GM21723 (cell line): ENCODE results near the gene CHI3L2.

Source experiments
- ATAC-seq: cut with Tn5 transposase; IDR thresholded peaks from one replicate; pipeline ENCODE4 v1.9.1; 2021; ENCODE audit warnings: mild to moderate bottlenecking, moderate library complexity; ENCODE audit not compliant: unreplicated experiment

CHI3L2 gene, protein sequence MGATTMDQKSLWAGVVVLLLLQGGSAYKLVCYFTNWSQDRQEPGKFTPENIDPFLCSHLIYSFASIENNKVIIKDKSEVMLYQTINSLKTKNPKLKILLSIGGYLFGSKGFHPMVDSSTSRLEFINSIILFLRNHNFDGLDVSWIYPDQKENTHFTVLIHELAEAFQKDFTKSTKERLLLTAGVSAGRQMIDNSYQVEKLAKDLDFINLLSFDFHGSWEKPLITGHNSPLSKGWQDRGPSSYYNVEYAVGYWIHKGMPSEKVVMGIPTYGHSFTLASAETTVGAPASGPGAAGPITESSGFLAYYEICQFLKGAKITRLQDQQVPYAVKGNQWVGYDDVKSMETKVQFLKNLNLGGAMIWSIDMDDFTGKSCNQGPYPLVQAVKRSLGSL

DNA sequence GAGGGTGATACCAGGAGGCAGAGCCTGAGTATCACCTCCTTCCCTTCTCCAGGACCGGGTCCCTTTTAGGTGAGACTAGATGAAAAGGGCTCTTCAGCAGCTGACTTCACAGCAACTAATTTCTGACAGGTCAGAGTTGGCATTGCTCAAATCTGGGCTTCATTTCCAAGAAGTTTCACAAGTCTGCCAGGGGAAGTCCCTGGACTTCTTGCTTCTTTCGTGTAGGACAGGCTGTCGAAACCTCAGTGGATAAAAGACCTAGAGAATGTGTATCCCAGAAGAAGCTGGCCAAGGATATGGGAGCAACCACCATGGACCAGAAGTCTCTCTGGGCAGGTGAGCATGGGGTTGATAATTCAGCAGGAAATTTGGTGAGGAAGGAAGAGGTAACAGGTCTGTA lies at the start of gene CHI3L2:
Gene CHI3L2 (plus strand): TSS at position 280 of the 400 bp plus-strand sequence. CDS start 17 bp downstream, at position 297.
- ATAC-seq, result no peak

DNA sequence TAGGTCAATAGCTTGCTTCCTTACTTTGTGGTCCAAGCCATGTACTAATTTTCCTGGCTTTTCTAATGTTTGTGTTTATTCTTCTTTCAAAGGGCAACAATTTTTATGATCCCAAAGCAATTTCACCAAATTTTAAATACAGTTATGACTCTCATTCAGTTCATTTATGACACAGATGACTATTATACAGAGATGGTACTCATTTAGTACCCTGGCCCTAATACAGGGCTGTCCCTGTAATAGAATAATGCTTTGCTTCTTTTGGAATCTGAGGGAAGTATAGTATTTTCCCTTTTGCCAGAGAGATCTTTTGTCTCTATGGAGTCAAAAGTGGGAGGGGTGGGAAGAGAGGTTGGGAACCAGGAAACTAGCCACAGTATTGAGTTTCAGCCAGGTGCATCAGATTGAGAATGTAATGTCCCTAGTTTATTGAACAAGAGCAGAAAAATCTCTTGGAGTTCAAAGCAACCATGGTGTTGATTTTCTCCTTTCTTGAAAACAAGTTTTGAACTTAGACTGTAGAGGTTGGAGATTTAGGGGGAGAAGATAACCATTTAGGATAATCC lies 47.5 kb upstream of the CHI3L2 start:
- ATAC-seq, result no peak

DNA sequence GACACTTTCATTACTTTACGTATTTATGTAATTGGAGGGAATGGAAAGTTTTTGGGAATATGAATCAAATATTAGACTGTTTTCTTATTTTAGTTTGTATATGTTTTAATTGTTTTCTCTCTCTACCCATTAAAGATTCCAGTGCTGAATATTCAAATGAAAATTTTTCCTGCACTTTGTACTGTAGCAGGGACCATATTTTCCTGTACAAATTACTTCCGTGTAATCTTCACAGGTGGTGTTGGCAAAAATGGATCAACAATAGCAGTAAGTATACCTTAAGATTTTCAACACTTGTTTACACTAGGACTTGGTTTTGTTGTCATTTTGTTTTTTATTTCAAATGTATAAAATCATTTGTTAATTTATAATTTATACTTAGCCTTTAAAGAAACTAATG lies 45.5 kb upstream of the CHI3L2 start:
- no peak for ATAC-seq

DNA sequence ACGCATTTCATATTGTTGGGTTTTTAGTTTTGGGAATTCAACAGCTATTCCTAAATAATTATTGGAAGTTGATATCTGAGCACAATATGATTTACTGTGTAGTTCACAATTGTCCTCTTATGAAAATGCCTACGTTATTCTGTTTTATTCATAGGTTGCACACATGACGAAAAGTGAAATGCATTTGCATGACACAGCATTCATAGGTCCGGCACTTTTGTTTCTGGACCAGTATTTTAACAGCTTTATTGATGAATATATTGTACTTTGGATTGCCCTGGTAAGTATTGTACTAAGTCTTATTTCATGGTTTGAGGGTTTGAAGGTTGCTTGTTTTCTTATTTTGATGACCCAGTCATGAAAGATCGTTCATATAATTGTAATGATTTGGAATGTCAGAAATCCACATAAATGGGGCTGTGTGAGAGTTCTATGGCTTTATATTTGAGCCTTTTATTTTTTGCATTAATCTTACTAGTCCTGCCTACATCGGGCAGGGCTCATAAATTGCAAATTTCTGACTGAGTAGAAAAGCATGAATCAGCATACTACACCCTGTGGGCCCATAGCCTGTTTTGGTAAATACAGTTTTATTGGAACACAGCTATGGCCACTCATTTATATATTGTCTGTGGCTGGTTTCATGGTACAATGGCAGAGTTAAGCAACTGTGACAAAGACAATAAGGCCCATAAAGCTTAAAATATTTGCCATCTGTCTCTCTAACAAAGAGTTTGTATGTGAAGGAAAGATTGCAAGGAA lies 44.0 kb upstream of the CHI3L2 start:
- no peak for ATAC-seq

DNA sequence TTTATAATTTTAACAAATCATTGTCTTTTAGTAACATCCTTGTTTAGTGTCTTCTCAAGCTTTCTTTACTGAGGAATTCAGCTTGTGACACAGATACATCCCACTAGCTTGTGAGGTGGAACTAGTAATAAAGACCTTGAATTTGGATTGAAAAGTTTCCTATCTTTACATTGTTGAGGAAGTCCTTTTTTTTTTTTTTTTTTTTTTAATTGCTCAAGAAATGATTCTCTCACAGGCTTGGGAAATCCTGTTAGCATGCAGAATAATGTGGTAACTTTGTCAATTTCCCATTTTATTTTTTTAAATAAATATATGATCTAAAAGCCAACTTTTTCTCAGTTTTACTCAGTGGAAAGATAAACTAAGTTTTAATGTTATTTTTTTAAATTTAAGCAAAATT lies 42.9 kb upstream of the CHI3L2 start:
- no peak for ATAC-seq

DNA sequence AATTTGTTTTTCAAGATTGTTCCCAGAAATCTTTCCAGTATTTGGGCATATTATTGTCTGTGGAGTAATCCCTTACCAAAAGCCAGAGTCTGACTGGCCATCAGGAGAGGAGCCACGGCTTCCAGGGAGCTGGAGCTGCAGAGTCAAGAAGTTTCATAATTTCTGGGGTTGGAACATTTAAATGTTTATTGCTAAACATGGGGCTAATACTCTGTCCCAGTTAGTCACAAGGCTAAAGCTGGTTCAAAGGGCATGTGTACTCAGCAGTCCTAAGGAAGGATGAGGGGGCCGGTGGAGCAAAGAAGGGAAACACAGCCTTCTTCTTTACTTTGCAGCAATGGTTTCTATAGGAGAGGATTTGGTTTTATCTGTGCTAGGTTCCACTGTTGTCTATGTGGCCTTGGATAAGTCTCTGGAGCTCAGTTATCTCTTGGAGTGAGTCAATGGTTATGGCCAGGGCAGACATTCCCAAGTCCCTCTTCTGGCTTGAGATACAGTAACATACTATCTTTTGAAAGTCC lies 36.5 kb upstream of the CHI3L2 start:
- ATAC-seq, result no peak

DNA sequence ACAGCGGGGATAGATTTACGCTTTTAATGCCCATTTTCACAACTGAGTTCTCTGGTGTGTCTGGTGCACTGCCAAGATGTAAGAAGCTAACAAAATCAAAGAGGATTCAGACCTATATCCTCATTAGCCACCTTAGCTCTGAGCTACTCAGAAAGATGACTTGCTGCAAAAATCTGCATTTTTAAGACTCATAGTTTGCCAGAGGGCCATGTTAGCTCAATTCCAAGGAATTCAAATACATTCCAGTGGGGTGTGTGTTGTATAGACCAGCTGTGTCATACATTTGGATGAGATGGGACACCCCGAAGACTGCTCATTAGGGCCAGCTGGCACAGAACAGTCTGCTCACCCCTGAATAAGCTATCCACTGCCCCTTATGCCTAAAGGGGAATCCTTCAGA lies 36.0 kb upstream of the CHI3L2 start:
- no peak for ATAC-seq

DNA sequence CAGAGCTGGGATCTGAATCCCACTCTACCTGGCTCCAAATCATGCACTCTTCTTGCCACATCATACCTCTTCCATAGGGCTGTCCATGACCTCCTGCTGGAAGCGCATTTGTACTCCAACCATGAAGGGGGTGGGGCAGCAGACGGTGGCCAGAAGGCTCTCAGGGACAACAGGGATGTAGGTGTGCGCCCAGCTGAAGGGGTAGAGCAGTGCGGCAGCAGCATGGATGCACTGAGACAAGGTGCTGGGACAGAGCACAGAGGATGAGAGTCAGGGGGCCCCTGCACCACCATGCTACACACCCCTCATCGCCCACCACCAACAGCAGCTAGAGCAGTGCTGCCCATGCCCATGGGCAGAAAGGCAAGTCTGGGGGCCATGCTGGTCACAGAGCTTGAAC lies 35.4 kb upstream of the CHI3L2 start:
- no peak for ATAC-seq

DNA sequence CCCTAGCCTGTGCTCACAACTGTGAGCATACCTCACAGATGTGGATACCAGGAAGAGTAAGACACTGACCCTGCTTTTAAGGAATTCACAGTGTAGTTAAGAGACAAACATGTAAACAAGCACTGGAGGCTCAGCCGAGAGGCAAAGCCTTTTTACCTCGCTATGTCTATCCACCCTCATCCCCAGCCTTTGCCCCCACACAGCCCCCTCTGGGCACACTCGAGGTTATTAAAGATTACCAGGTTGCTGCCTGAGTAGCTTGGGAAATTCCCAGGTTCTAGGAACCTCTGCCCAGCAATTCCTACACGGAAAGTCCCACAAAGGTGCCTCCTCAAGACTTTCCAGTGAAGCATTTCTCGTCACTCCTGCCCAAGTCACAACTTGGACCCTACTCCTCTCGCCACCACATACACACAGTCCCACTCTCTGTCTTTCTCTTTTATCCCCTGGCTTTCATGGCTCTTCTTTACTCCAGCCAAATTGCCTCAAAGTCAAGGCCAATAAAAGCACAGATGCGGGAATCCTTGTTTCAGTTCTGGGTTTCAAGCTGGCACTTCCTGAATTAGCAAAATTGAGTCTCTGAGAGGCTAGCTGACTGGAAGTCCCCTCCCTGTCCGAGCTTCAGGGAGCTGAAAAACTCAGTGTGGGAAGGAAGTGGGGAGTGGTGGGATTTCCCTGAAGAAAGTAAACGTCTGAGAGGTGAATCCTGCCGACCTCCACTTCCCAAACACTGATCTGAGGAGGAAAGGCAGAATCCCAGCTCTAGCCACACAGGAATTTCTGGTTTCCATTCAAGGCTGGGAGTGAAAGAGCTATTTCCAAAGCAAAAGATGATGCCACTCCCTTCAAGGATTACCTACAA lies 34.6 kb upstream of the CHI3L2 start:
- ATAC-seq, result no peak

DNA sequence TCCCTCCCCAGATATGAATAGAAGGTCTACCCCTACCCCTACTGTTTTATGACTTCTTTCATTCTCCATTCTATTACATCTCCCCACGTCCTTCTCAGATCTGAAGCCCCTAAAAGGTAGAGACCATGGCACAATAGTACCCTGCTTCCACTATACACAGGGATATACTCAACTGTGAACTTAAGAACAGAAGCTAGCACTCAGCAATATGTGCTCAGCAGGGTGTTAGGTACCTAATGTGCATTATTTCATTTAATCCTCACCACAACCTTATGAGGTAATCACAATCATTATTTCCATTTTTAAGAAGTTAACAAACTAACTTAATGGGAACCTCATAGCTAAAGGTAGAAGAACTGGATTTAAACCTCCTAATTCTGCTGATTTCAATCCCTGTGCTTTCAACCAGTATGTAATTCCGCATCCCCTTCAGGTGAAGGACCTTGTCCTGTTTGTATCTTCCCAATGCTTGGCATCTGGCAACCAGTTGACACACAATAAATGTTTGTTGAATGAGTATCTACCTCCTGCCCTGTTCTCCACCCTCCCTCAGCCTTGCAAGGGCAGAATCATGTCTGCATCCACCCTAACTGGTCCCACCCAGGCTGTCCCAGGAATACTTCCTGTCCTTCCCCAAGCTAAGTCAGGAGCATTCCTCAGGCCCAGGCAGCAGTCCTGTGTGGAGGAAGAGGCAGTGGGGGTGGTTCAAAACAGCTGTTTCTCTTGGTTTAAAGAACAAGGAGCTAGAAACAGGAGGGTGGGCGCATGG lies 33.6 kb upstream of the CHI3L2 start:
- ATAC-seq, result no peak

DNA sequence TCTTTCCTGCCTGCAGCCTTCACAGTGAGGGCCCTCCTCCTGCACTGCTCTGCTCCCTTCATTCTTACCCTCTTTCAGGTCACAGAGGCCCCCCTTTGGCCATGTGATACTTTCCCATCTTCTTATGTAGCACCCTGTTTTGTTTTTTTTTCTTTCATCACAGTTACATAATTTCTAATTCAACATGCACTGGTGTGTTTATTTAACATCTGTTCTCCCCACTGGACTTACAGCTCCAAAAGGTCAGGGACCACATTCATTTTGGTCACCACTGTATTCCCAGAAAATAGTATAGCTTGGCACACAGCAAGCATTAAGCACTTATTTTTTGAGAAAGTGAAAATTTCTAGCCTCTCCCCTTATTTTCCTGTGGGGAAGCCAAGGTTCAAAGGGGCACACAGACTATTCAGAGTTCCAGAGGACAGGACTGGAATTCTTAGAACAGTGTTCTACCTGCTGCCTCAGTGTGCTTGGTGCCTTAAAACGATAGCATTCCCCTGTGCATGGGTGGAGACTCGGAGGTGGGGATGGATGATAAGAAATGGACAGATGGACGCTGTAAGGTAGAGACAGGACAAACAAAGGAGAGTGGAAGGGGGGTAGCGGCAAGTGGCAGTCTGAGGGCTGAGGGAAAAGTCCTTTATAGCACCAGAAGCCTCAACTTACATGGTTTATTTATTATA lies 32.4 kb upstream of the CHI3L2 start:
- no peak for ATAC-seq

DNA sequence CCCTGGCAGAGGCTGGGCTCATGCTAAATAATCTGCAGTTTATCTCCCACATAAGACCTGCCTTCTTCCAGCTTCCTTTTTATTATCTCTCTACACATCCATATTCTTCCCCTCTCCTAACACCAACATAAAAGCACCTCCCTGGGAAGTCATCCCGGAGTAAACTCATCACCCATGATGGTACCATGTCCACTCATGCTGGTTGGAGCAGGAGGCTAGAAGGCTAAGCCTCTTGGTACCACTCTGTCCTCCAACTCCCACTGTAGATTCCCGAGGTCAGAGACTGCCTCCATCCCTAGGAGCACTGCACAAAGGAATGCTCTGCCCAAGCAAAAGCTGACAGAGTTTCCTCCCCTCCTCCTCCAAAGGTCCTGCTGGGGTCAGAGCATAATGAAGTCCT lies 31.3 kb upstream of the CHI3L2 start:
- no peak for ATAC-seq

DNA sequence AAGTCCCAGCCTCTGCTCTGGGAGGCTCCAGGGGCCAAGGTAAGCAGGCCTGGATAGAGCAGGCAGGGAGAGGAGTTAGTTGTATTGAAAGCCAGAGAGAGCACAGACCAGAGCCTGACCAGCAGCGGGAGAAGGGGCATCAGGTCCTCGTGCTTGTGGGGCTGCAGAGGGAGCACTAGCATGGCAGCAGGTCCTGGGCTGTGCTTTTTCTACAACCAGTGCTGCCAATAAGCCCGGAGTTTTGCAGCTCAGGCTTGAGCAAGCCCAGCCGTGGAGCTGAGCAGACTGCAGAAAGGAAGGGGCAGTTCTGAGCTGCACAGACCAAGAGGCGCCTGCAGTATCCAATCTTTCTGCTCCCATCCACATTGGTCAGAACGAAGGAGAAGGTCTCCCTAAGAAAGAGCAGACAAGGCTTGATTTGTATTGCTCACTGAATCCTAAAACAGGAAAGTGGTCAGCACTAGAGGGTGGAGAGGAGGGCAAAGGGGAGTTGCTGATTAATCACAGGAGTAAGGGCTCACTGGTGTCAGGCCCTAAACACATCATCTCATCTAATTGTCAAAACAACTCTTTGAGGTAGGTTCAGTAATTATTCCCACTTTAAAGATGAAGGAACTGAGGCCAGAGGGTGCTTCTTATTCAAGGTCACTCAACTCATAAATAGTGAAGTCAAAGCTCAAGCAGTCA lies 29.8 kb upstream of the CHI3L2 start:
- no peak for ATAC-seq

DNA sequence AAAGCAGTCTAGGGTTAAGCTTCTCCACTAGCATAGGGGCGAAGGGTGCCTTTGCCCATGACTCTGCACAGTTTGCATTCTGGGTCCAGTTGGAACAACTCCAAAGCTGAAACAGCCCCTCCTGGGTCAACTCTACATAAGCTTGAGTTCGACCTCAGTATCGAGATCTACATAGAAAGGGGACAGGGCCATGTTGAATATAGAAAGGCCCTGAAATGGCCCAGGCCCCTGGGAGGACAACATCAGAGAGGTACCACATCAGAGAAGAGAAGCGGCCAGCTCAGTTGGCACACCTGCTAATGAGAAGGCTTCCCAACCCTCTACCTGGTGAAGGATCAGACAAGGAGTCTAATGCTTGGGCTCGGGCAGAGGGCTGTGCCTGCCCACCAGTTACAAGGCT lies 28.7 kb upstream of the CHI3L2 start:
- no peak for ATAC-seq

DNA sequence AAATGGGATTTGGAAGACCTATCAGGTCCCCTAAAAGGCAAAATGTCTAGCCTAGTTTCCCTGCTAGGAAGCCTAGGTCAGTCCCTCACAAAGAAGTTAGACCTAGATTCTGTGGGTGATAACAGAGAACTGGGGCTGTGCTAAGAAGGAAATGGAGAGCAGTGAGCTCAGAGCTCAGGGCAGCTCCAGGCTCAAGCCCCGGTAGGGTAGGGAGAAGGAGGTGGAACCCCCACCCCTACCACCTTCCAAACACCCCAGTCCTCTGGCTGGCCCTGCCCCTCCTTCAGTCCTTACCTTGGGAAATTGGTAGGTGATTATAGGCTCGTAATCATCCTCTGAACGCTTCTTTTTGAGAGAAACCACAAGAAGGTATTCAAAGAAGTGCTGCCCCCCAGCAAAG lies 28.2 kb upstream of the CHI3L2 start:
- no peak for ATAC-seq

DNA sequence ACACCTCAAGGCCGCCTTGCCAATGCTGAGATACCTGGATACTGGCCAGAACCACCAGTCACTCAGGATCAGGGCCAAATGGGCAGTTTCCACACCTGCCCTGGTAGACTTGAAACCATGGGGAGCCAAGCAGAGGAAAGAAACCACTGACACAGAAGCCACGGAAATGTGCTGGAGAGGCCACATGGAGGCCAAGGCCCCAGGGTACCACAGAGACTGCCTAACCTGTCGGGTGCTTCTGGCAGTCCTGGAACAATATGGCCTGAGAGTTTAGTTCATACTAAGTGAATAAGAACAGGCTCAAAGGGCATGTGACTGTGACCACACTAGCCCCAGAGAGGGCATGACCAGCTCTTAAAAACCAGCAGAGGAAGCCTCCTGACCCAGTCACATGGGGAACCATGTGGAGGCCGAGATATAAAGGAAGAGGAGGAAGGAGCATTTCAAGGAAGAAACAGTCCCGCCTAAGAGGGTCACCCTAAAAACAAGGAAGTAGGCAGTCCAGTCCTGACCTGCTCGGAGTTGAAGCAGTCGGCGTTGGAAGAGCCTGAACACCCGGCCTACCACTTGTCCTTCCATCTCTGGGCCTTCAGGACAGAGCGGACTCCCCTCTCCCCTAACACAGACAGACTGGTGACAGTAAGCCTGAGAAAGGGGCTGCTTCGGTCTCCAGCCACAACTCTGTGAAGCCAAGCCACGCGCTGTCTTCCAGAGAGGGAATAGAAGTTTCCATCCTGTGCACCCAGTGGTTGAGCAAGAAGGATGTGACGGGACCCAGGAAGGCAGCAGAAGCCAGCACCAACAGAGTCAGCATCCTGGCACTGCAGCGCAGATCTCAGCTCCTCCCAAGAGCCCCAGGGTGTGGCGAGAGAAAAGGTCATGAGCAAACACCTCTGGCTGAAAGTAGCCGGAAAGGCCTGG lies 27.4 kb upstream of the CHI3L2 start, which contains the start of gene DENND2D:
Gene DENND2D (minus strand): TSS at position 766 of the 921 bp plus-strand sequence. CDS start 187 bp downstream, at position 579.
- no peak for ATAC-seq

DNA sequence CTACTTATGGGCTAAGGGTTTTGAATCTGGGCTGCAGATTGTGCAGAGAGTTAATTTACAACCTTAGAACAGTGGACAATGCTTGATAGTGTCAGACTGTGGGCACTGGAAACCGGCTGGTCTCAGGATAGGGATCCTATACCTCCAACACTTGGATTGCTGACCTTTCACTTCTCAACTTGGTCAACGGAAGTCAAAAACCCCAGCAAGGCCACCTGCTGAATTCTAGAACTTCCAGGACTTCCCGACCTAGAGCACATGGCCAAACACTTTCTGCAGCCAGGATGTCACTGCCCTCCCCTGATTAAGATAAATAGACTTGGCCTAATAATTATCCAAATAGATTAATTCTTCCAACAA lies 26.7 kb upstream of the CHI3L2 start:
- no peak for ATAC-seq
